Spleen (tissue), 7 donors: ENCODE results near the gene GAL3ST2.

ENCODE experiments used
- POLR2A ChIP-seq, 3 donors: fragments of 450-650 bp; IDR thresholded peaks; one replicate each; pipeline ENCODE4 v1.5.1; 2017; ENCODE audit warnings: antibody characterized with exemption in 3 of 3, mild to moderate bottlenecking in 1 of 3
- POLR2AphosphoS5 ChIP-seq, 3 donors: sonication (generic); formaldehyde crosslinking; IDR thresholded peaks; one replicate each; pipeline ENCODE4 v1.5.1; 2017; ENCODE audit warnings: antibody characterized with exemption in 3 of 3
- TF ChIP-seq, protein P1 (sequence below), 11 experiments: fragments of 200-600 bp in 7 of 11; fragments of 450-650 bp in 4 of 11; sonication (generic) in 4 of 11; IDR thresholded peaks in 8 of 11; conservative IDR thresholded peaks in 3 of 11; 1 replicate in 7 of 11; 2 replicates in 4 of 11; pipeline versions ENCODE4 v1.4.0 to v1.8.0; 2016 to 2021; ENCODE audit warnings: antibody characterized with exemption in 11 of 11, inconsistent platforms in 4 of 11, mild to moderate bottlenecking in 1 of 11
- donor health status: DM: no; HTN: no; CAD: no; lungs with moderate emphysema.
- donor health status: DM: no; HTN: no; CAD: no.
- donor health status: DM: no; HTN: no; CAD: no.

DNA sequence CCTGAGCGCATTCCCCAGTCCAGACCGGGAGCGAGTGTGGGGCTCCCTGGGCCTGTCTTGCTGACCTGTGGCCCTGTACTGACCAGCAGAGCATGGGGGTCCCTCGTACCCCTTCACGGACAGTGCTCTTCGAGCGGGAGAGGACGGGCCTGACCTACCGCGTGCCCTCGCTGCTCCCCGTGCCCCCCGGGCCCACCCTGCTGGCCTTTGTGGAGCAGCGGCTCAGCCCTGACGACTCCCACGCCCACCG lies 37.7 kb downstream of the GAL3ST2 start:
- TF ChIP-seq, protein P1, sequence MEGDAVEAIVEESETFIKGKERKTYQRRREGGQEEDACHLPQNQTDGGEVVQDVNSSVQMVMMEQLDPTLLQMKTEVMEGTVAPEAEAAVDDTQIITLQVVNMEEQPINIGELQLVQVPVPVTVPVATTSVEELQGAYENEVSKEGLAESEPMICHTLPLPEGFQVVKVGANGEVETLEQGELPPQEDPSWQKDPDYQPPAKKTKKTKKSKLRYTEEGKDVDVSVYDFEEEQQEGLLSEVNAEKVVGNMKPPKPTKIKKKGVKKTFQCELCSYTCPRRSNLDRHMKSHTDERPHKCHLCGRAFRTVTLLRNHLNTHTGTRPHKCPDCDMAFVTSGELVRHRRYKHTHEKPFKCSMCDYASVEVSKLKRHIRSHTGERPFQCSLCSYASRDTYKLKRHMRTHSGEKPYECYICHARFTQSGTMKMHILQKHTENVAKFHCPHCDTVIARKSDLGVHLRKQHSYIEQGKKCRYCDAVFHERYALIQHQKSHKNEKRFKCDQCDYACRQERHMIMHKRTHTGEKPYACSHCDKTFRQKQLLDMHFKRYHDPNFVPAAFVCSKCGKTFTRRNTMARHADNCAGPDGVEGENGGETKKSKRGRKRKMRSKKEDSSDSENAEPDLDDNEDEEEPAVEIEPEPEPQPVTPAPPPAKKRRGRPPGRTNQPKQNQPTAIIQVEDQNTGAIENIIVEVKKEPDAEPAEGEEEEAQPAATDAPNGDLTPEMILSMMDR (IDR thresholded peaks at IDR 0.05 in 8 of 11, conservative IDR thresholded peaks at IDR 0.05 in 3 of 11), result no peak
- TF ChIP-seq POLR2AphosphoS5 (IDR thresholded peaks at IDR 0.05), result no peak
- TF ChIP-seq POLR2A (IDR thresholded peaks at IDR 0.05), result no peak
